Measurements from ENCODE around the gene ATRN.

DNA sequence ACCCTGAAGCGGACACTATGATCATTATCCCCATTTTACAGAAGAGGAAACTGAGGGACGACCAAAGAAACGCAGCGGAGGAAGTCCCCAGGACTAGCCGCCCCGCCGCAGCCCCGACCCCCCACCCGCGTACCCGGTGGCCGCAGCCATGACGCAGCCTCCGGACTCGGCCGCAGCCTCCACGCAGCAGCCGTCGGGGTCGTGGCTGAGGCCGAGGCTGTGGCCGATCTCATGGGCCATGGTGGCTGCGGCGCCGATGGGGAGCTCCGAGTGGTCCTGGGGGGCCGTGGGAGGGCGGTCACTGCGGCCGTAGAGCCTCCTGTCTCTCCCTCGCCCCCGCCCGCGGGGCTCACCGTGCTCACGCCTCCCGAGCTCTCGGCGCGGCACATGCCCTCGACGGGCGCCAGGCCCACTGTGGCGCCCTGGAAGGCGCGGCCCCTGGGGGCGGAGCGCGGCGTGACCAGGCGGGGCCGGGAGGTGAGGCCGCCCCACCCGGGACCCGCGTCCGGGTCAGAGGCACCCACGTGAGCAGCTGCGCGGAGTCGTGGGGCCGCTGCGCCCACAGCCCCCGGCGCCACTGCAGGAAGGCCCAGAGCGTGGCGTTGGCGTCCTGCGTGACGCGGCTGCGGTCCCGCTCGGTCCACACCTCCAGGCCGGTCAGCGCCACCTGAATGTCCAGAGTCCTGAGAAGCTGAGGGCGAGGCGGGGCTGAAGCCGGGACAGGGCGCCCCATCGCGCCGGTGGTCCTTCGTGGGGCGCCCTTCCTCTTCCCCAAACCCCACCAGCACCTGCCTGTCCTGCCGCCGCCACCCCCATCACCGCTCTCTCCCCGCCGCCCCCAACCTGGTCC is 202.6 kb downstream of the ATRN start:
- TF ChIP-seq, protein P1, sequence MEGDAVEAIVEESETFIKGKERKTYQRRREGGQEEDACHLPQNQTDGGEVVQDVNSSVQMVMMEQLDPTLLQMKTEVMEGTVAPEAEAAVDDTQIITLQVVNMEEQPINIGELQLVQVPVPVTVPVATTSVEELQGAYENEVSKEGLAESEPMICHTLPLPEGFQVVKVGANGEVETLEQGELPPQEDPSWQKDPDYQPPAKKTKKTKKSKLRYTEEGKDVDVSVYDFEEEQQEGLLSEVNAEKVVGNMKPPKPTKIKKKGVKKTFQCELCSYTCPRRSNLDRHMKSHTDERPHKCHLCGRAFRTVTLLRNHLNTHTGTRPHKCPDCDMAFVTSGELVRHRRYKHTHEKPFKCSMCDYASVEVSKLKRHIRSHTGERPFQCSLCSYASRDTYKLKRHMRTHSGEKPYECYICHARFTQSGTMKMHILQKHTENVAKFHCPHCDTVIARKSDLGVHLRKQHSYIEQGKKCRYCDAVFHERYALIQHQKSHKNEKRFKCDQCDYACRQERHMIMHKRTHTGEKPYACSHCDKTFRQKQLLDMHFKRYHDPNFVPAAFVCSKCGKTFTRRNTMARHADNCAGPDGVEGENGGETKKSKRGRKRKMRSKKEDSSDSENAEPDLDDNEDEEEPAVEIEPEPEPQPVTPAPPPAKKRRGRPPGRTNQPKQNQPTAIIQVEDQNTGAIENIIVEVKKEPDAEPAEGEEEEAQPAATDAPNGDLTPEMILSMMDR (IDR thresholded peaks at IDR 0.05) = no peak
- TF ChIP-seq, protein P2, sequence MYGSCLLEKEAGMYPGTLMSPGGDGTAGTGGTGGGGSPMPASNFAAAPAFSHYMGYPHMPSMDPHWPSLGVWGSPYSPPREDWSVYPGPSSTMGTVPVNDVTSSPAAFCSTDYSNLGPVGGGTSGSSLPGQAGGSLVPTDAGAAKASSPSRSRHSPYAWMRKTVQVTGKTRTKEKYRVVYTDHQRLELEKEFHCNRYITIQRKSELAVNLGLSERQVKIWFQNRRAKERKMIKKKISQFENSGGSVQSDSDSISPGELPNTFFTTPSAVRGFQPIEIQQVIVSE (CRISPR knock-in tag; IDR thresholded peaks at IDR 0.05; ENCODE audit: borderline replicate concordance) = no peak
- no peak for TF ChIP-seq ZNF121 (CRISPR knock-in tag; IDR thresholded peaks at IDR 0.05)
- TF ChIP-seq FOXJ3 (CRISPR knock-in tag; IDR thresholded peaks at IDR 0.05; ENCODE audit: borderline replicate concordance) = no peak
- TF ChIP-seq RELA (CRISPR knock-in tag; IDR thresholded peaks at IDR 0.05; ENCODE audit: borderline replicate concordance) = no peak
- TF ChIP-seq, protein P3, sequence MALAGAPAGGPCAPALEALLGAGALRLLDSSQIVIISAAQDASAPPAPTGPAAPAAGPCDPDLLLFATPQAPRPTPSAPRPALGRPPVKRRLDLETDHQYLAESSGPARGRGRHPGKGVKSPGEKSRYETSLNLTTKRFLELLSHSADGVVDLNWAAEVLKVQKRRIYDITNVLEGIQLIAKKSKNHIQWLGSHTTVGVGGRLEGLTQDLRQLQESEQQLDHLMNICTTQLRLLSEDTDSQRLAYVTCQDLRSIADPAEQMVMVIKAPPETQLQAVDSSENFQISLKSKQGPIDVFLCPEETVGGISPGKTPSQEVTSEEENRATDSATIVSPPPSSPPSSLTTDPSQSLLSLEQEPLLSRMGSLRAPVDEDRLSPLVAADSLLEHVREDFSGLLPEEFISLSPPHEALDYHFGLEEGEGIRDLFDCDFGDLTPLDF (CRISPR knock-in tag; IDR thresholded peaks at IDR 0.05) = no peak
- TF ChIP-seq NR3C1 (CRISPR knock-in tag; conservative IDR thresholded peaks at IDR 0.05; ENCODE audit: low read depth) = no peak
- TF ChIP-seq, protein P4, sequence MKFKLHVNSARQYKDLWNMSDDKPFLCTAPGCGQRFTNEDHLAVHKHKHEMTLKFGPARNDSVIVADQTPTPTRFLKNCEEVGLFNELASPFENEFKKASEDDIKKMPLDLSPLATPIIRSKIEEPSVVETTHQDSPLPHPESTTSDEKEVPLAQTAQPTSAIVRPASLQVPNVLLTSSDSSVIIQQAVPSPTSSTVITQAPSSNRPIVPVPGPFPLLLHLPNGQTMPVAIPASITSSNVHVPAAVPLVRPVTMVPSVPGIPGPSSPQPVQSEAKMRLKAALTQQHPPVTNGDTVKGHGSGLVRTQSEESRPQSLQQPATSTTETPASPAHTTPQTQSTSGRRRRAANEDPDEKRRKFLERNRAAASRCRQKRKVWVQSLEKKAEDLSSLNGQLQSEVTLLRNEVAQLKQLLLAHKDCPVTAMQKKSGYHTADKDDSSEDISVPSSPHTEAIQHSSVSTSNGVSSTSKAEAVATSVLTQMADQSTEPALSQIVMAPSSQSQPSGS (CRISPR knock-in tag; IDR thresholded peaks at IDR 0.05; ENCODE audit: borderline replicate concordance, low read depth) = no peak
- TF ChIP-seq, protein P5, sequence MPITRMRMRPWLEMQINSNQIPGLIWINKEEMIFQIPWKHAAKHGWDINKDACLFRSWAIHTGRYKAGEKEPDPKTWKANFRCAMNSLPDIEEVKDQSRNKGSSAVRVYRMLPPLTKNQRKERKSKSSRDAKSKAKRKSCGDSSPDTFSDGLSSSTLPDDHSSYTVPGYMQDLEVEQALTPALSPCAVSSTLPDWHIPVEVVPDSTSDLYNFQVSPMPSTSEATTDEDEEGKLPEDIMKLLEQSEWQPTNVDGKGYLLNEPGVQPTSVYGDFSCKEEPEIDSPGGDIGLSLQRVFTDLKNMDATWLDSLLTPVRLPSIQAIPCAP (CRISPR knock-in tag; IDR thresholded peaks at IDR 0.05) = no peak
- TF ChIP-seq, protein P6, sequence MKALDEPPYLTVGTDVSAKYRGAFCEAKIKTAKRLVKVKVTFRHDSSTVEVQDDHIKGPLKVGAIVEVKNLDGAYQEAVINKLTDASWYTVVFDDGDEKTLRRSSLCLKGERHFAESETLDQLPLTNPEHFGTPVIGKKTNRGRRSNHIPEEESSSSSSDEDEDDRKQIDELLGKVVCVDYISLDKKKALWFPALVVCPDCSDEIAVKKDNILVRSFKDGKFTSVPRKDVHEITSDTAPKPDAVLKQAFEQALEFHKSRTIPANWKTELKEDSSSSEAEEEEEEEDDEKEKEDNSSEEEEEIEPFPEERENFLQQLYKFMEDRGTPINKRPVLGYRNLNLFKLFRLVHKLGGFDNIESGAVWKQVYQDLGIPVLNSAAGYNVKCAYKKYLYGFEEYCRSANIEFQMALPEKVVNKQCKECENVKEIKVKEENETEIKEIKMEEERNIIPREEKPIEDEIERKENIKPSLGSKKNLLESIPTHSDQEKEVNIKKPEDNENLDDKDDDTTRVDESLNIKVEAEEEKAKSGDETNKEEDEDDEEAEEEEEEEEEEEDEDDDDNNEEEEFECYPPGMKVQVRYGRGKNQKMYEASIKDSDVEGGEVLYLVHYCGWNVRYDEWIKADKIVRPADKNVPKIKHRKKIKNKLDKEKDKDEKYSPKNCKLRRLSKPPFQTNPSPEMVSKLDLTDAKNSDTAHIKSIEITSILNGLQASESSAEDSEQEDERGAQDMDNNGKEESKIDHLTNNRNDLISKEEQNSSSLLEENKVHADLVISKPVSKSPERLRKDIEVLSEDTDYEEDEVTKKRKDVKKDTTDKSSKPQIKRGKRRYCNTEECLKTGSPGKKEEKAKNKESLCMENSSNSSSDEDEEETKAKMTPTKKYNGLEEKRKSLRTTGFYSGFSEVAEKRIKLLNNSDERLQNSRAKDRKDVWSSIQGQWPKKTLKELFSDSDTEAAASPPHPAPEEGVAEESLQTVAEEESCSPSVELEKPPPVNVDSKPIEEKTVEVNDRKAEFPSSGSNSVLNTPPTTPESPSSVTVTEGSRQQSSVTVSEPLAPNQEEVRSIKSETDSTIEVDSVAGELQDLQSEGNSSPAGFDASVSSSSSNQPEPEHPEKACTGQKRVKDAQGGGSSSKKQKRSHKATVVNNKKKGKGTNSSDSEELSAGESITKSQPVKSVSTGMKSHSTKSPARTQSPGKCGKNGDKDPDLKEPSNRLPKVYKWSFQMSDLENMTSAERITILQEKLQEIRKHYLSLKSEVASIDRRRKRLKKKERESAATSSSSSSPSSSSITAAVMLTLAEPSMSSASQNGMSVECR (CRISPR knock-in tag; IDR thresholded peaks at IDR 0.05; ENCODE audit: borderline replicate concordance) = no peak
- TF ChIP-seq, protein P7, sequence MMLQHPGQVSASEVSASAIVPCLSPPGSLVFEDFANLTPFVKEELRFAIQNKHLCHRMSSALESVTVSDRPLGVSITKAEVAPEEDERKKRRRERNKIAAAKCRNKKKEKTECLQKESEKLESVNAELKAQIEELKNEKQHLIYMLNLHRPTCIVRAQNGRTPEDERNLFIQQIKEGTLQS (CRISPR knock-in tag; conservative IDR thresholded peaks at IDR 0.05) = no peak
- no peak for TF ChIP-seq ZNF423 (CRISPR knock-in tag; IDR thresholded peaks at IDR 0.05)
- TF ChIP-seq ZNF138 (CRISPR knock-in tag; conservative IDR thresholded peaks at IDR 0.05) = no peak
